ENCODE results near the gene RASGEF1C.

Gene RASGEF1C

GRCh38 chr5:180133060-180133459 is 76.0 kb downstream of the RASGEF1C start:
- TF ChIP-seq, protein P1, sequence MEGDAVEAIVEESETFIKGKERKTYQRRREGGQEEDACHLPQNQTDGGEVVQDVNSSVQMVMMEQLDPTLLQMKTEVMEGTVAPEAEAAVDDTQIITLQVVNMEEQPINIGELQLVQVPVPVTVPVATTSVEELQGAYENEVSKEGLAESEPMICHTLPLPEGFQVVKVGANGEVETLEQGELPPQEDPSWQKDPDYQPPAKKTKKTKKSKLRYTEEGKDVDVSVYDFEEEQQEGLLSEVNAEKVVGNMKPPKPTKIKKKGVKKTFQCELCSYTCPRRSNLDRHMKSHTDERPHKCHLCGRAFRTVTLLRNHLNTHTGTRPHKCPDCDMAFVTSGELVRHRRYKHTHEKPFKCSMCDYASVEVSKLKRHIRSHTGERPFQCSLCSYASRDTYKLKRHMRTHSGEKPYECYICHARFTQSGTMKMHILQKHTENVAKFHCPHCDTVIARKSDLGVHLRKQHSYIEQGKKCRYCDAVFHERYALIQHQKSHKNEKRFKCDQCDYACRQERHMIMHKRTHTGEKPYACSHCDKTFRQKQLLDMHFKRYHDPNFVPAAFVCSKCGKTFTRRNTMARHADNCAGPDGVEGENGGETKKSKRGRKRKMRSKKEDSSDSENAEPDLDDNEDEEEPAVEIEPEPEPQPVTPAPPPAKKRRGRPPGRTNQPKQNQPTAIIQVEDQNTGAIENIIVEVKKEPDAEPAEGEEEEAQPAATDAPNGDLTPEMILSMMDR (IDR thresholded peaks at IDR 0.05; ENCODE audit: unreplicated experiment in 3 of 3): no peak
- H3K27me3 Mint-ChIP-seq (ENCODE audit: low read depth): peaks cover 7% of the 10 kb centered on the region
- H3K9me3 Mint-ChIP-seq: no peaks in the 10 kb centered on the region
- no peak overlapping the region for H3K4me3 Mint-ChIP-seq
- H3K36me3 Mint-ChIP-seq (ENCODE audit: low read depth): no peaks in the 10 kb centered on the region
- no peak overlapping the region for H3K27ac Mint-ChIP-seq
- no peaks in the 10 kb centered on the region for H3K4me1 Mint-ChIP-seq

GRCh38 chr5:180130876-180131740 is 77.9 kb downstream of the RASGEF1C start:
- Mint-ChIP-seq H3K27ac (no peak overlapping the region), H3K4me1 (peaks cover 7% of the 10 kb centered on the region), H3K36me3 (ENCODE audit: low read depth) (no peaks in the 10 kb centered on the region), H3K4me3 (no peak overlapping the region), H3K9me3 (no peaks in the 10 kb centered on the region), H3K27me3 (ENCODE audit: low read depth) (peaks cover 7% of the 10 kb centered on the region)
- TF ChIP-seq, protein P1 (IDR thresholded peaks at IDR 0.05; ENCODE audit: unreplicated experiment in 3 of 3): no peak

GRCh38 chr5:180130291-180130869 is 78.6 kb downstream of the RASGEF1C start:
- Mint-ChIP-seq H3K27me3 (ENCODE audit: low read depth) (peaks cover 11% of the 10 kb centered on the region), H3K9me3 (no peaks in the 10 kb centered on the region), H3K27ac (no peak overlapping the region), H3K4me1 (peaks cover 7% of the 10 kb centered on the region), H3K4me3 (no peak overlapping the region), H3K36me3 (ENCODE audit: low read depth) (no peaks in the 10 kb centered on the region)
- TF ChIP-seq, protein P1 (IDR thresholded peaks at IDR 0.05; ENCODE audit: unreplicated experiment in 3 of 3): no peak

GRCh38 chr5:180129291-180130190 is 79.5 kb downstream of the RASGEF1C start:
- Mint-ChIP-seq H3K27me3 (ENCODE audit: low read depth) (peaks cover 5% of the 10 kb centered on the region), H3K4me3 (no peak overlapping the region), H3K36me3 (ENCODE audit: low read depth) (no peaks in the 10 kb centered on the region), H3K4me1 (peaks cover 7% of the 10 kb centered on the region), H3K9me3 (no peaks in the 10 kb centered on the region), H3K27ac (no peak overlapping the region)
- TF ChIP-seq, protein P1 (IDR thresholded peaks at IDR 0.05; ENCODE audit: unreplicated experiment in 3 of 3): no peak

GRCh38 chr5:180128671-180129261 is 80.2 kb downstream of the RASGEF1C start:
- no peak overlapping the region for H3K27ac Mint-ChIP-seq
- H3K4me1 Mint-ChIP-seq: peaks cover 7% of the 10 kb centered on the region
- H3K4me3 Mint-ChIP-seq: no peak overlapping the region
- no peaks in the 10 kb centered on the region for H3K36me3 Mint-ChIP-seq (ENCODE audit: low read depth)
- TF ChIP-seq, protein P1 (IDR thresholded peaks at IDR 0.05; ENCODE audit: unreplicated experiment in 3 of 3): no peak
- H3K9me3 Mint-ChIP-seq: no peaks in the 10 kb centered on the region
- peaks cover 11% of the 10 kb centered on the region for H3K27me3 Mint-ChIP-seq (ENCODE audit: low read depth)
